ENCODE measurements around the gene CDH23. TPM values are rescaled to one million over a fixed set of nuclear protein-coding genes. Genes with fewer than 3 reads are reported as not detected.

CDH23 gene
- total and polyA plus RNA-seq, 12 donors: 1.7 to 20.2 (median 7.8) TPM

- H3K4me3 ChIP-seq: no peak overlapping the region
- no peaks in the 10 kb centered on the region for H3K36me3 ChIP-seq (replicated peaks in 1 of 2)
- intact Hi-C loops (cut with DNase I): no loop called here
- no peaks in the 10 kb centered on the region for H3K9me3 ChIP-seq (replicated peaks in 1 of 3)
- TF ChIP-seq CTCF (IDR thresholded peaks at IDR 0.05) (no peak), POLR2A (IDR thresholded peaks at IDR 0.05) (no peak)
- H3K27ac ChIP-seq: no peak overlapping the region
- 70 to 83% (median 80%) methylated on average over 5 of the region's 5 CpGs for WGBS, 4 donors
- peaks cover 12 to 20% of the 10 kb centered on the region in 2 donors for H3K4me1 ChIP-seq (replicated peaks in 1 of 2)
- no peak for DNase-seq
- no peaks in the 10 kb centered on the region for H3K27me3 ChIP-seq
These were observed 83.1 kb downstream of the CDH23 start for GRCh38 chr10:71479831-71480230.

GRCh38 chr10:71480662-71481061 is 83.9 kb downstream of the CDH23 start:
- TF ChIP-seq CTCF (IDR thresholded peaks at IDR 0.05) (no peak), POLR2A (IDR thresholded peaks at IDR 0.05) (no peak)
- H3K27me3 ChIP-seq: no peaks in the 10 kb centered on the region
- no peaks in the 10 kb centered on the region for H3K36me3 ChIP-seq (replicated peaks in 1 of 2)
- intact Hi-C loops (cut with DNase I): no loop called here
- H3K9me3 ChIP-seq (replicated peaks in 1 of 3): no peaks in the 10 kb centered on the region
- H3K4me1 ChIP-seq (replicated peaks in 1 of 2): peaks cover 4 to 11% of the 10 kb centered on the region in 2 donors
- DNase-seq: no peak
- WGBS, 4 donors: 73 to 94% (median 89%) methylated on average over 5 of the region's 5 CpGs
- no peak overlapping the region for H3K27ac ChIP-seq
- no peak overlapping the region for H3K4me3 ChIP-seq

GRCh38 chr10:71481746-71482410 is 85.2 kb downstream of the CDH23 start:
- H3K27me3 ChIP-seq: no peaks in the 10 kb centered on the region
- no peaks in the 10 kb centered on the region for H3K36me3 ChIP-seq (replicated peaks in 1 of 2)
- DNase-seq: no peak
- no peaks in the 10 kb centered on the region for H3K9me3 ChIP-seq (replicated peaks in 1 of 3)
- TF ChIP-seq POLR2A (IDR thresholded peaks at IDR 0.05): no peak
- no peak for TF ChIP-seq CTCF (IDR thresholded peaks at IDR 0.05)
- intact Hi-C loops (cut with DNase I): no loop called here
- no peak overlapping the region for H3K27ac ChIP-seq
- peaks cover 0 to under 1% of the 10 kb centered on the region in 2 donors for H3K4me1 ChIP-seq (replicated peaks in 1 of 2)
- WGBS, 4 donors: 80 to 89% (median 83%) methylated on average over 5 to 13 of the region's 13 CpGs
- H3K4me3 ChIP-seq: no peak overlapping the region

GRCh38 chr10:71482620-71483019 is 85.9 kb downstream of the CDH23 start:
- Histone ChIP-seq H3K9me3 (replicated peaks in 1 of 3) (no peaks in the 10 kb centered on the region), H3K36me3 (replicated peaks in 1 of 2) (no peaks in the 10 kb centered on the region), H3K4me1 (replicated peaks in 1 of 2) (no peaks in the 10 kb centered on the region), H3K27ac (no peak overlapping the region), H3K27me3 (no peaks in the 10 kb centered on the region), H3K4me3 (no peak overlapping the region)
- intact Hi-C loops (cut with DNase I): no loop called here
- TF ChIP-seq CTCF (IDR thresholded peaks at IDR 0.05) (no peak), POLR2A (IDR thresholded peaks at IDR 0.05) (no peak)
- WGBS, 4 donors: 87 to 94% (median 91%) methylated on average over 5 to 6 of the region's 6 CpGs
- no peak for DNase-seq

All from adrenal gland (tissue), 12 donors.